ENCODE data around the gene GPX8. TPM values are rescaled to one million over a fixed set of nuclear protein-coding genes. Genes with fewer than 3 reads are reported as not detected.

GPX8 gene
- total RNA-seq, 1 experiment from 2014 or later: not detected

Small RNA genes within 50 kb of the gene (small RNA-seq; reads per million reads assigned to genes)
- gene MIR449A (not detected), gene MIR449B (not detected), gene MIR449C (0.32 reads per million)

Other genes starting within 250 kb of the GPX8 start
- gene ESM1, start 174.6 kb upstream of the GPX8 start, total RNA-seq (2014; rRNA removed; shearing (Covaris generic); ENCODE audit: low replicate concordance): not detected in 2 replicates
- not detected in 2 replicates for gene GZMK, start 135.9 kb upstream of the GPX8 start, total RNA-seq (2014; rRNA removed; shearing (Covaris generic); ENCODE audit: low replicate concordance)
- not detected in 2 replicates for gene GZMA, start 57.5 kb upstream of the GPX8 start, total RNA-seq (2014; rRNA removed; shearing (Covaris generic); ENCODE audit: low replicate concordance)
- gene CDC20B, start 13.0 kb downstream of the GPX8 start, total RNA-seq (2014; rRNA removed; shearing (Covaris generic); ENCODE audit: low replicate concordance): not detected in 2 replicates
- 0.14 and 0.37 TPM in 2 replicates for gene MCIDAS, start 67.1 kb downstream of the GPX8 start, total RNA-seq (2014; rRNA removed; shearing (Covaris generic); ENCODE audit: low replicate concordance)
- 2.2 and 5.0 TPM in 2 replicates for gene CCNO, start 73.4 kb downstream of the GPX8 start, total RNA-seq (2014; rRNA removed; shearing (Covaris generic); ENCODE audit: low replicate concordance)
- gene DHX29, start 147.5 kb downstream of the GPX8 start, total RNA-seq (2014; rRNA removed; shearing (Covaris generic); ENCODE audit: low replicate concordance): 13.2 and 23.5 TPM in 2 replicates
- gene MTREX, start 147.8 kb downstream of the GPX8 start, total RNA-seq (2014; rRNA removed; shearing (Covaris generic); ENCODE audit: low replicate concordance): 79.9 and 104 TPM in 2 replicates

All from Karpas-422 (cell line).